ENCODE measurements around the gene TGM5. TPM values are rescaled to one million over a fixed set of nuclear protein-coding genes. Genes with fewer than 3 reads are reported as not detected.
"Not testable (repeated sequence)": the region's sequence is repeated elsewhere in the genome, so short reads cannot be mapped to it uniquely, and the experiment has no call there.

TGM5 gene
- total RNA-seq, 1 donor from 2014 or later = 6.8 TPM

- no peak for DNase-seq
These were observed 9.2 kb upstream of the TGM5 start for GRCh38 chr15:43275740-43276562.

GRCh38 chr15:43274136-43274535, 7.4 kb upstream of the TGM5 start:
- DNase-seq = peak; percentile 51

- no peak for DNase-seq
These were observed 6.5 kb upstream of the TGM5 start for GRCh38 chr15:43273243-43273642.

- not testable (repeated sequence) for DNase-seq
These were observed 5.2 kb upstream of the TGM5 start for GRCh38 chr15:43271908-43272307.

GRCh38 chr15:43270676-43271306, 4.1 kb upstream of the TGM5 start:
- DNase-seq = no peak

GRCh38 chr15:43270113-43270665, 3.5 kb upstream of the TGM5 start:
- no peak for DNase-seq

- no peak for DNase-seq
These were observed 1.7 kb upstream of the TGM5 start for GRCh38 chr15:43268111-43269105.

- DNase-seq = no peak
These were observed 711 bp upstream of the TGM5 start for GRCh38 chr15:43267439-43267838.

- DNase-seq = no peak
These were observed 342 bp downstream of the TGM5 start for GRCh38 chr15:43266386-43266785.

GRCh38 chr15:43260011-43260615, 6.6 kb downstream of the TGM5 start:
- DNase-seq = no peak

GRCh38 chr15:43258781-43259180, 7.9 kb downstream of the TGM5 start:
- no peak for DNase-seq

GRCh38 chr15:43256341-43256740, 10.4 kb downstream of the TGM5 start:
- no peak for DNase-seq

- DNase-seq = no peak
These were observed 11.4 kb downstream of the TGM5 start for GRCh38 chr15:43255376-43255775.

GRCh38 chr15:43253431-43254403, 13.0 kb downstream of the TGM5 start:
- DNase-seq = no peak

GRCh38 chr15:43251871-43252250, 14.9 kb downstream of the TGM5 start:
- no peak for DNase-seq

- DNase-seq = no peak
These were observed 15.4 kb downstream of the TGM5 start for GRCh38 chr15:43251185-43251870.

- DNase-seq = no peak
These were observed 15.9 kb downstream of the TGM5 start for GRCh38 chr15:43250785-43251184.

GRCh38 chr15:43249699-43250203, 17.0 kb downstream of the TGM5 start:
- no peak for DNase-seq

- no peak for DNase-seq
These were observed 17.5 kb downstream of the TGM5 start for GRCh38 chr15:43249236-43249635.

GRCh38 chr15:43246261-43246774, 20.4 kb downstream of the TGM5 start:
- DNase-seq = no peak

Data from tongue (tissue), 2 donors.